Bronchial epithelial cell (primary cell): Measurements from ENCODE around the gene TMEM158. TPM values are rescaled to one million over a fixed set of nuclear protein-coding genes. Genes with fewer than 3 reads are reported as not detected.
A peak's percentile ranks its signal among the peaks of the same experiment; 100 is the strongest.

Experiments used
- DNase-seq: peaks from one replicate; pipeline ENCODE4 v3.0.0-alpha.2; 2010; ENCODE audit warnings: low read depth
- FAIRE-seq: peaks from 2 replicates; lab custom pipeline; 2011; peaks lifted over from hg19 to GRCh38; lab: Jason Lieb, UNC
- H3K27me3 ChIP-seq: 2 replicates; pipeline ENCODE4 v1.5.1; 2011; ENCODE audit warnings: low read length; ENCODE audit not compliant: control insufficient read depth, insufficient read depth
- H3K36me3 ChIP-seq: 2 replicates; pipeline ENCODE4 v1.5.1; 2011; ENCODE audit warnings: low read length; ENCODE audit not compliant: control insufficient read depth, insufficient read depth
- H3K4me3 ChIP-seq: 2 replicates; pipeline ENCODE4 v1.5.1; 2011; ENCODE audit warnings: mild to moderate bottlenecking, low read depth, low read length, control low read depth
- CTCF ChIP-seq: IDR thresholded peaks from 2 replicates; pipeline ENCODE4 v1.5.1; 2011; ENCODE audit warnings: mild to moderate bottlenecking, moderate library complexity, low read length, control low read depth, inconsistent platforms; ENCODE audit not compliant: insufficient read depth, severe bottlenecking
- total RNA-seq: library from RNA; depleted of rRNA; stranded (reverse); fragments of >200 nt; gene quantifications from 2 replicates; pipeline ENCODE4 v1.2.1, GENCODE V29; 2014

Gene TMEM158
- 1.3 and 1.6 TPM in 2 replicates for total RNA-seq

GRCh38 chr3:45226206-45226915 lies at the start of gene TMEM158:
Gene TMEM158, minus strand, starts transcription at chr3:45226287. Its CDS starts 260 bp downstream, at chr3:45226027.
- peak within 1 kb of the TSS; percentile 53 for H3K4me3 ChIP-seq
- FAIRE-seq (no peak), DNase-seq (peak; percentile 50)

GRCh38 chr3:45275006-45275704 lies 49.1 kb upstream of the TMEM158 start:
- no peaks in the 10 kb centered on the region for H3K36me3 ChIP-seq
- DNase-seq (no peak), FAIRE-seq (no peak)
- H3K27me3 ChIP-seq = no peaks in the 10 kb centered on the region
- no peak for TF ChIP-seq CTCF
- no peak overlapping the region for H3K4me3 ChIP-seq

More at GRCh38 chr3:45226206-45226915, at the start of gene TMEM158:
- H3K27me3 ChIP-seq = peaks cover 2% of the 10 kb centered on the region
- H3K36me3 ChIP-seq = no peaks in the 10 kb centered on the region
- no peak for TF ChIP-seq CTCF

- DNase-seq (peak; percentile 8), FAIRE-seq (no peak)
- Histone ChIP-seq H3K4me3 (no peak overlapping the region), H3K36me3 (no peaks in the 10 kb centered on the region), H3K27me3 (no peaks in the 10 kb centered on the region)
- no peak for TF ChIP-seq CTCF
Measured at GRCh38 chr3:45273681-45274515, 47.8 kb upstream of the TMEM158 start.

- TF ChIP-seq CTCF = no peak
Measured at GRCh38 chr3:45272828-45273470, 46.9 kb upstream of the TMEM158 start.

GRCh38 chr3:45272032-45272810 lies 46.1 kb upstream of the TMEM158 start:
- Histone ChIP-seq H3K27me3 (no peaks in the 10 kb centered on the region), H3K4me3 (no peak overlapping the region), H3K36me3 (no peaks in the 10 kb centered on the region)
- TF ChIP-seq CTCF = no peak
- no peak for FAIRE-seq
- DNase-seq = no peak

More at GRCh38 chr3:45272828-45273470, 46.9 kb upstream of the TMEM158 start:
- Histone ChIP-seq H3K4me3 (no peak overlapping the region), H3K36me3 (no peaks in the 10 kb centered on the region), H3K27me3 (no peaks in the 10 kb centered on the region)
- DNase-seq = no peak
- no peak for FAIRE-seq
